Panc1 (cell line): ENCODE results near the gene IL19. TPM values are rescaled to one million over a fixed set of nuclear protein-coding genes. Genes with fewer than 3 reads are reported as not detected.

Experiments used
- ATAC-seq: fragments of 200-7000 bp; cut with Tn5 transposase; 2 replicates; pipeline ENCODE4 v1.9.1; 2020; ENCODE audit warnings: mild to moderate bottlenecking, moderate library complexity
- BruUV-seq: library from RNA; stranded (reverse); fragments of 400-500 nt; replicated peaks from 2 replicates; lab custom pipeline; 2021; lab: Mats Ljungman, UMichigan
- CTCF ChIA-PET: fragments of 300-600 bp; sonication (Branson Sonifier 250); formaldehyde crosslinking; loops from one replicate; lab custom pipeline; 2022; ENCODE audit warnings: antibody characterized with exemption; lab: Charles Lee
- POLR2A ChIA-PET: fragments of 300-600 bp; sonication (Branson Sonifier 250); formaldehyde crosslinking; loops from one replicate; lab custom pipeline; 2022; ENCODE audit warnings: antibody characterized with exemption; lab: Charles Lee
- DNase-seq: peaks from one replicate; pipeline ENCODE4 v3.0.0-alpha.2; 2010; ENCODE audit warnings: low read depth, low spot score
- H3K27ac ChIP-seq: 2 replicates; pipeline ENCODE4 v1.5.1; 2011; ENCODE audit warnings: mild to moderate bottlenecking, low read length, inconsistent platforms
- H3K27me3 ChIP-seq: fragments of 200-500 bp; sonication (Bioruptor generic); 2 replicates; pipeline ENCODE4 v1.6.0; 2014; ENCODE audit warnings: low read length, inconsistent platforms; ENCODE audit not compliant: control insufficient read depth, insufficient read depth
- H3K36me3 ChIP-seq: fragments of 200-500 bp; sonication (Bioruptor generic); 2 replicates; pipeline ENCODE4 v1.5.1; 2014; ENCODE audit warnings: inconsistent platforms, mild to moderate bottlenecking, low read length, moderate library complexity; ENCODE audit not compliant: control insufficient read depth, insufficient read depth
- H3K4me1 ChIP-seq: 2 replicates; pipeline ENCODE4 v1.5.1; 2011; ENCODE audit warnings: inconsistent platforms, mild to moderate bottlenecking, low read length, moderate library complexity; ENCODE audit not compliant: control insufficient read depth, insufficient read depth
- H3K4me3 ChIP-seq, 2 experiments: 2 replicates each; pipeline ENCODE4 v1.5.1; 2011 to 2012; ENCODE audit warnings: low read depth in 2 of 2, low read length in 2 of 2, mild to moderate bottlenecking in 2 of 2, inconsistent platforms in 1 of 2, moderate library complexity in 1 of 2
- H3K9me3 ChIP-seq: fragments of 200-500 bp; sonication (Bioruptor generic); 2 replicates; pipeline ENCODE4 v1.5.1; 2014; ENCODE audit warnings: low read depth, mild to moderate bottlenecking, inconsistent platforms, low read length, moderate library complexity; ENCODE audit not compliant: control insufficient read depth, insufficient read depth
- CTCF ChIP-seq: fragments of 450-650 bp; IDR thresholded peaks from 2 replicates; pipeline ENCODE4 v1.5.1; 2017; ENCODE audit warnings: mild to moderate bottlenecking
- POLR2AphosphoS5 ChIP-seq: IDR thresholded peaks from 2 replicates; pipeline ENCODE4 v1.6.1; 2012; ENCODE audit warnings: mild to moderate bottlenecking, low read depth, low read length, moderate library complexity
- REST ChIP-seq, 2 experiments: IDR thresholded peaks; 2 replicates each; pipeline ENCODE4 v1.6.1; 2011 to 2012; ENCODE audit warnings: low read depth in 2 of 2, control low read depth in 1 of 2, low read length in 1 of 2, mild to moderate bottlenecking in 1 of 2, moderate library complexity in 1 of 2; ENCODE audit not compliant: insufficient read depth in 1 of 2
- SIN3A ChIP-seq: IDR thresholded peaks from 2 replicates; pipeline ENCODE4 v1.6.1; 2012; ENCODE audit warnings: low read depth, mild to moderate bottlenecking, low read length, moderate library complexity, borderline replicate concordance; ENCODE audit not compliant: insufficient read depth
- TCF7L2 ChIP-seq: IDR thresholded peaks from 2 replicates; pipeline ENCODE4 v1.6.1; 2011; ENCODE audit warnings: mild to moderate bottlenecking, low read depth, low read length, inconsistent platforms
- in situ Hi-C: cut with HindIII; loops from 2 replicates; pipeline ENCODE4 v1.10.0; 2016; ENCODE audit warnings: low sequenced_read_pairs, low pct_unique_long_range_greater_than_20kb
- intact Hi-C: fragments of 100-400 bp; cut with micrococcal nuclease; formaldehyde crosslinking; loops from one replicate; pipeline ENCODE4 v1.10.0; 2022; ENCODE audit not compliant: unreplicated experiment
- total RNA-seq: library from RNA; stranded (reverse); gene quantifications from one replicate; pipeline ENCODE4 v1.2.1, GENCODE V29; 2021; ENCODE audit not compliant: unreplicated experiment

The IL19 gene
- total RNA-seq, 1 experiment from 2014 or later: not detected

- no TSS peak for BruUV-seq
- ChIA-PET CTCF (no interaction called here), POLR2A (no interaction called here)
- intact Hi-C loops (no loop called here), in situ Hi-C loops (no loop called here)
- H3K36me3 ChIP-seq: no peaks in the 10 kb centered on the region
- no peak for ATAC-seq
- peaks cover 6% of the 10 kb centered on the region for H3K27me3 ChIP-seq
- no peak overlapping the region for H3K4me3 ChIP-seq
- TF ChIP-seq TCF7L2: no peak
- TF ChIP-seq CTCF: no peak
- TF ChIP-seq REST (IDR thresholded peaks at IDR 0.05; ENCODE audit: insufficient read depth in 1 of 2, low read depth in 2 of 2, low read length in 1 of 2): no peak
- TF ChIP-seq POLR2AphosphoS5: no peak
- TF ChIP-seq SIN3A: no peak
- DNase-seq: no peak
- H3K4me1 ChIP-seq: no peaks in the 10 kb centered on the region
- H3K9me3 ChIP-seq: no peaks in the 10 kb centered on the region
- H3K27ac ChIP-seq: no peak overlapping the region
These were observed 29.8 kb downstream of the IL19 start for GRCh38 chr1:206800411-206800810.

- CTCF ChIA-PET: no interaction called here
- DNase-seq (no peak), ATAC-seq (no peak)
- POLR2A ChIA-PET: no interaction called here
- BruUV-seq: no TSS peak
- Histone ChIP-seq H3K27ac (no peak overlapping the region), H3K4me3 (no peak overlapping the region), H3K27me3 (peaks cover 9% of the 10 kb centered on the region), H3K9me3 (no peaks in the 10 kb centered on the region), H3K4me1 (no peaks in the 10 kb centered on the region), H3K36me3 (no peaks in the 10 kb centered on the region)
- intact Hi-C loops (no loop called here), in situ Hi-C loops (no loop called here)
- TF ChIP-seq POLR2AphosphoS5 (no peak), TCF7L2 (no peak), REST (IDR thresholded peaks at IDR 0.05; ENCODE audit: insufficient read depth in 1 of 2, low read depth in 2 of 2, low read length in 1 of 2) (no peak), CTCF (no peak), SIN3A (no peak)
These were observed 30.3 kb downstream of the IL19 start for GRCh38 chr1:206800891-206801290.
